Measurements from ENCODE around the gene FTHL17.

FTHL17 gene

DNA sequence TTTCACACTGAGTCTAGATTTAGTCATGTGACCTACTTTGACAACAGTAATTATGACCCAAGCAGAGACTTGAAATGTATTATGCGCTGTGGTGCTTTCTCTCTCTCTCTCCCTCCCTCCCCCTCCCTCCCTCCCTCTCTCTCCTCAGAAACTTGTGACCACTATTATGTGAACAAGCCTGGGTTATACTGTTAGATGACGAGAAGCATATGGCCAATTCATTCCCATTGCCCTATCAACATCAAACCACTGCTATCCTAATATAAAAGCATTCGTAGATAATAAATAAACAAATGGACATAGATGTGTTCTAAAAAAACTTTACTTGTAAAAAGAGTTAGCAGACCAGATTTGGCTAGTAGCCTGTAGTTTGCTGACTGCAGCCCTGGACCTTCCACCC lies 18.2 kb downstream of the FTHL17 start:
- Histone ChIP-seq H3K4me3 (no peak overlapping the region), H3K27ac (no peak overlapping the region)

DNA sequence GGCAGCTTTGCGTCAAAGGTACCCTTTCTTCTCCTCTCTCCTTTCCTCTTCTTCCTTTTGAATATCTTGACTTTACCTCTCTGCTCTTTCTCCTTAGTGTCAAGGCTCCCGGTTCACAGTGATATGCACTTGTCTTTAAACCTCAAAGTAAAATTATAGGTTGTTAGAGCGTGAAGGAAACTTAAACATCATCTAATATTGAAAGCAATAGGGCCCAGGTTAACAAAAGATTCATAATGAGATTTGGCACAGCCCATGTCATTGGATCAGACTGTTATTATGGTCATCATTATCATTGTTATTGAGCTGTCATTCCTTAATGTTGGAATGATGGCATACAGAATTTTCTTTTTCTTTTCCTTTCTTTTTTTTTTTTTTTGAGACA lies 32.5 kb downstream of the FTHL17 start:
- Histone ChIP-seq H3K4me3 (no peak overlapping the region), H3K27ac (no peak overlapping the region)

DNA sequence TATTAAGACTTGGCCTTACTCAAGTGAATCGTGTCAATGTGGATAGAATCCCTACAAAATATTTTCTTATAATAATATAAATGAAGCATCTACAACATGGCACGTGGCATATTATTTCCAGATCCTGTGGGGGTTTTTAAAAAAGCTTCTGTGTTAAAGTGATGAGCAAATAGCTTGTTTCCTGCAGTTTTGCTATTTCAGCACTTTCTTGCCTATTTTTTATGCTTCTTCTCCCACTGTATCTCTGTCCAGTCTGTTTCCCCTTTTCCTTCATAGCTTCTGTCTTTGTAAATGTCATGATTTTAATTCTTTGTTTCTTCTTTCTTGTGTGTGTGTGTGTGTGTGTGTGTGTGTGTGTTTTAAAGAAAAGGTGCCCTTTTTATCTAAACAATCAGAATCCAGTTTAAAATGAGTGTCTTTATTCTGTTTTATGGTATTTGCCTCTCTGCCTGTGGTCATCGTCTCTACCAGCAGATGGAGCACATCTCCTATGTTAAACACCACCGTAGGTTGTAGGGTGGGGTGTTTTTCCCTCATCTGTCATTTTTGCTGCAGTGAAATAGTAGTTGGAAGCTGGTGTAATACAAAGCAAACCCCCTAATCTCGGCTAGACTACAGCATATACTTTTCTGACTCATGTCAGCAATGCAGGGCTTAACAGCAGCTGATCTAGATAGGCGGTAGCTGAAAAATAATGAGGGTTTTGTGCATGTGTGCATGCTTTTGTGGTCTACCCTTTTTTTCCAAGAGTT lies 33.1 kb downstream of the FTHL17 start:
- Histone ChIP-seq H3K27ac (no peak overlapping the region), H3K4me3 (no peak overlapping the region)

DNA sequence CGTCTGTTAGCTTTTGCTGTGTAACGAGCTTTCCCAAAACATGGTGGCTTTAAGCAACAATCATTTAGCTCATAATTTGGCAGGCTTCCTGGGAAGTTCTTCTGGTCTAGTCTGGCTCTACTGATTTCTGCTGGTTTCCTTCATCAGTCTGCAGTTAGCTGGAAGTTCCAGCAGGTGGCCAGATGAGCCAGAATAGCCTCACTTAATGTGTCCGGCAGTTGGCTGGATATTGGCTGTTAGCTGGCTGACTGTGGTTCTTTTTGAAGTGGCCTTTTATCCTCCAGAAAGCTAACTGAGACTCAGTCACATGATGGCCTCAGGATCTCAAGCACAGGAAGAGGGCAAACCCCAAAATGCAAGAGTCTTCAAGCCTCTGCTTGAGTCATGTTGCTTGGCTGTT lies 34.9 kb downstream of the FTHL17 start:
- no peak overlapping the region for H3K4me3 ChIP-seq
- H3K27ac ChIP-seq, result no peak overlapping the region

DNA sequence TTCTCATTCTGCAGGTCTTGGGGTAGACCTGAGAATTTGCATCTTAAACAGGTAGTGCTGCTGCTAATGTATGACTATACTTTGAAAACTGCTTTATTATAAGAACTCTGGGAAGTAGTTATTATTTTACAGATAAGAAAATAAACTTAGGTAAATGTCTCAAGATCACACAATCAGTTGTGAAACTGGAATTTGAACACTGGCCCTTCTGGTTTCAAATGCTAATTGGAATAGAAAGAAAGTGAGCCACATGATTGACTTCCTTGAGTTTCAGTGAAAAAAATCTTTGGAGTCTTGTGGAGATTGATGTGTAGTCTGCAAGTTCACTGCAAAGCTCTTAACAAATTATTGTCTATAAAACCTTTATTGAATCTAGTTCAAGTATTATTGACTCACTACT lies 44.5 kb downstream of the FTHL17 start:
- Histone ChIP-seq H3K4me3 (no peak overlapping the region), H3K27ac (no peak overlapping the region)

DNA sequence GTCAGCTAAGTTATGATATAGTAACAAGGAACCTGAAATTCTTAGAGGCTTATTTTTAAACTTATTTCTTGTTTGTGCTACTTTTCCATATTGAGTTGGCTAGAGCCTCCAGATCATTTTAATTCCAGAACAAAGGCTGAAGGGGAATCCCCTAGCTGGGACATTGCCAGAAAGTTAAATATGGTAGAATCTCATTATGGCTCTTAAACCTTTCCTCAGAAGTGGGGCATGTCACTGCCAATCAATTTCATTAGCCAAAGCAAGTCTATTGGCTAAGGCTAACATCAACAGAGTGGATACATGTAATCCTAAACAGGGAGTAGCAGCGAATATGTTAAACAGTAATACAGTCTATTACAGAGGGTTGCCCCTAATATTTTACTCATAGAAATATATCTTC lies 47.0 kb downstream of the FTHL17 start:
- no peak overlapping the region for H3K4me3 ChIP-seq
- no peak overlapping the region for H3K27ac ChIP-seq

DNA sequence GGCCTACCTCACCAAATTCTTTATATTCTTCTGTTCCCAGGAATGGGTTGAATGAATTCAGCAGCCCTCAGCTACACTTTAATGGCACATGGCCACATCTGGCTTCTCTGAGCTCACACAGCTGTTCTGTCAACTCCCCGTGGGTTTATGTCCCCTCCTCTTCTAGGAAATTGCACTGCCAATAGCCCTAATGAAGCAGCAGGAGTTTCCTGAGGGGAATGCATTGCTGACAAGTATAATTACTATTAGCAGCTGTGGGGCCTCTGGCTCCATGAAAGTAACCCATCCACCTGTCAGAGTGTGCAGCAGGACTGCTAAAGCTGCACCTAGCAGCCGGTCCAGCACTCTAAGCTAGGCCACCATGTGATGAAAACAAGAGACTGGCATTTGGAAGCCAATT lies 50.3 kb downstream of the FTHL17 start:
- Histone ChIP-seq H3K27ac (no peak overlapping the region), H3K4me3 (no peak overlapping the region)
